ENCODE results near the gene BUD31. TPM values are rescaled to one million over a fixed set of nuclear protein-coding genes. Genes with fewer than 3 reads are reported as not detected.

BUD31 gene
- total and polyA plus RNA-seq, 2 of the 8 experiments (the other 6 are each of a cell fraction or from before 2014, with no cell fraction given) = 46.7 to 114 TPM

DNA sequence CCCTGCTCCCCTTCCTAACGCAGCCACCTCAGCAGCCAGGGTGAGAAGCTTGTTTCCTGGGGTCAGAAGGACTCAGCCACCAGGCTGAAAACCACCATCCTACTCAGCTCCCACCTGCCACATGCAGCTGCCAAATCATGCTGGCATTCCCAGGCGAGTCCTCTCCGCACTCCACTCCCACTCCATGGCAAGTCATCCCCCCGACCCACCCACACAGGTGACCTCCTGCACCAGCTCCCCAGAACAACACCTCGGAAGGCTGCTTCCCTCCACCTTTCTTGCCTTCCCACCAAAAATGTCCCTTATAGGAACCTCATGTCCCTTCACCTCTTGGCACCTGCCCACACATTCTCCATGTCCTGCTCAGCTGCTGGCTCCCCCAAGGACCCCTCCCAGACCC is 5.0 kb upstream of the BUD31 start (continued):
- TF ChIP-seq, protein P1, sequence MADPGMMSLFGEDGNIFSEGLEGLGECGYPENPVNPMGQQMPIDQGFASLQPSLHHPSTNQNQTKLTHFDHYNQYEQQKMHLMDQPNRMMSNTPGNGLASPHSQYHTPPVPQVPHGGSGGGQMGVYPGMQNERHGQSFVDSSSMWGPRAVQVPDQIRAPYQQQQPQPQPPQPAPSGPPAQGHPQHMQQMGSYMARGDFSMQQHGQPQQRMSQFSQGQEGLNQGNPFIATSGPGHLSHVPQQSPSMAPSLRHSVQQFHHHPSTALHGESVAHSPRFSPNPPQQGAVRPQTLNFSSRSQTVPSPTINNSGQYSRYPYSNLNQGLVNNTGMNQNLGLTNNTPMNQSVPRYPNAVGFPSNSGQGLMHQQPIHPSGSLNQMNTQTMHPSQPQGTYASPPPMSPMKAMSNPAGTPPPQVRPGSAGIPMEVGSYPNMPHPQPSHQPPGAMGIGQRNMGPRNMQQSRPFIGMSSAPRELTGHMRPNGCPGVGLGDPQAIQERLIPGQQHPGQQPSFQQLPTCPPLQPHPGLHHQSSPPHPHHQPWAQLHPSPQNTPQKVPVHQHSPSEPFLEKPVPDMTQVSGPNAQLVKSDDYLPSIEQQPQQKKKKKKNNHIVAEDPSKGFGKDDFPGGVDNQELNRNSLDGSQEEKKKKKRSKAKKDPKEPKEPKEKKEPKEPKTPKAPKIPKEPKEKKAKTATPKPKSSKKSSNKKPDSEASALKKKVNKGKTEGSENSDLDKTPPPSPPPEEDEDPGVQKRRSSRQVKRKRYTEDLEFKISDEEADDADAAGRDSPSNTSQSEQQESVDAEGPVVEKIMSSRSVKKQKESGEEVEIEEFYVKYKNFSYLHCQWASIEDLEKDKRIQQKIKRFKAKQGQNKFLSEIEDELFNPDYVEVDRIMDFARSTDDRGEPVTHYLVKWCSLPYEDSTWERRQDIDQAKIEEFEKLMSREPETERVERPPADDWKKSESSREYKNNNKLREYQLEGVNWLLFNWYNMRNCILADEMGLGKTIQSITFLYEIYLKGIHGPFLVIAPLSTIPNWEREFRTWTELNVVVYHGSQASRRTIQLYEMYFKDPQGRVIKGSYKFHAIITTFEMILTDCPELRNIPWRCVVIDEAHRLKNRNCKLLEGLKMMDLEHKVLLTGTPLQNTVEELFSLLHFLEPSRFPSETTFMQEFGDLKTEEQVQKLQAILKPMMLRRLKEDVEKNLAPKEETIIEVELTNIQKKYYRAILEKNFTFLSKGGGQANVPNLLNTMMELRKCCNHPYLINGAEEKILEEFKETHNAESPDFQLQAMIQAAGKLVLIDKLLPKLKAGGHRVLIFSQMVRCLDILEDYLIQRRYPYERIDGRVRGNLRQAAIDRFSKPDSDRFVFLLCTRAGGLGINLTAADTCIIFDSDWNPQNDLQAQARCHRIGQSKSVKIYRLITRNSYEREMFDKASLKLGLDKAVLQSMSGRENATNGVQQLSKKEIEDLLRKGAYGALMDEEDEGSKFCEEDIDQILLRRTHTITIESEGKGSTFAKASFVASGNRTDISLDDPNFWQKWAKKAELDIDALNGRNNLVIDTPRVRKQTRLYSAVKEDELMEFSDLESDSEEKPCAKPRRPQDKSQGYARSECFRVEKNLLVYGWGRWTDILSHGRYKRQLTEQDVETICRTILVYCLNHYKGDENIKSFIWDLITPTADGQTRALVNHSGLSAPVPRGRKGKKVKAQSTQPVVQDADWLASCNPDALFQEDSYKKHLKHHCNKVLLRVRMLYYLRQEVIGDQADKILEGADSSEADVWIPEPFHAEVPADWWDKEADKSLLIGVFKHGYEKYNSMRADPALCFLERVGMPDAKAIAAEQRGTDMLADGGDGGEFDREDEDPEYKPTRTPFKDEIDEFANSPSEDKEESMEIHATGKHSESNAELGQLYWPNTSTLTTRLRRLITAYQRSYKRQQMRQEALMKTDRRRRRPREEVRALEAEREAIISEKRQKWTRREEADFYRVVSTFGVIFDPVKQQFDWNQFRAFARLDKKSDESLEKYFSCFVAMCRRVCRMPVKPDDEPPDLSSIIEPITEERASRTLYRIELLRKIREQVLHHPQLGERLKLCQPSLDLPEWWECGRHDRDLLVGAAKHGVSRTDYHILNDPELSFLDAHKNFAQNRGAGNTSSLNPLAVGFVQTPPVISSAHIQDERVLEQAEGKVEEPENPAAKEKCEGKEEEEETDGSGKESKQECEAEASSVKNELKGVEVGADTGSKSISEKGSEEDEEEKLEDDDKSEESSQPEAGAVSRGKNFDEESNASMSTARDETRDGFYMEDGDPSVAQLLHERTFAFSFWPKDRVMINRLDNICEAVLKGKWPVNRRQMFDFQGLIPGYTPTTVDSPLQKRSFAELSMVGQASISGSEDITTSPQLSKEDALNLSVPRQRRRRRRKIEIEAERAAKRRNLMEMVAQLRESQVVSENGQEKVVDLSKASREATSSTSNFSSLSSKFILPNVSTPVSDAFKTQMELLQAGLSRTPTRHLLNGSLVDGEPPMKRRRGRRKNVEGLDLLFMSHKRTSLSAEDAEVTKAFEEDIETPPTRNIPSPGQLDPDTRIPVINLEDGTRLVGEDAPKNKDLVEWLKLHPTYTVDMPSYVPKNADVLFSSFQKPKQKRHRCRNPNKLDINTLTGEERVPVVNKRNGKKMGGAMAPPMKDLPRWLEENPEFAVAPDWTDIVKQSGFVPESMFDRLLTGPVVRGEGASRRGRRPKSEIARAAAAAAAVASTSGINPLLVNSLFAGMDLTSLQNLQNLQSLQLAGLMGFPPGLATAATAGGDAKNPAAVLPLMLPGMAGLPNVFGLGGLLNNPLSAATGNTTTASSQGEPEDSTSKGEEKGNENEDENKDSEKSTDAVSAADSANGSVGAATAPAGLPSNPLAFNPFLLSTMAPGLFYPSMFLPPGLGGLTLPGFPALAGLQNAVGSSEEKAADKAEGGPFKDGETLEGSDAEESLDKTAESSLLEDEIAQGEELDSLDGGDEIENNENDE (IDR thresholded peaks at IDR 0.05; ENCODE audit: insufficient replicate concordance, low read length) = no peak
- TF ChIP-seq POLR2AphosphoS5 (IDR thresholded peaks at IDR 0.05; ENCODE audit: low read depth, low read length) (no peak), TAF1 (IDR thresholded peaks at IDR 0.05; ENCODE audit: low read depth, low read length) (no peak), SIN3A (conservative IDR thresholded peaks at IDR 0.05 in 1 of 2, IDR thresholded peaks at IDR 0.05 in 1 of 2; ENCODE audit: low read depth in 1 of 2, low read length in 2 of 2) (no peak), CTBP2 (IDR thresholded peaks at IDR 0.05; ENCODE audit: borderline replicate concordance, insufficient read depth, insufficient read length, low read length) (no peak), EGR1 (IDR thresholded peaks at IDR 0.05; ENCODE audit: borderline replicate concordance, low read depth, low read length) (no peak), BCL11A (IDR thresholded peaks at IDR 0.05; ENCODE audit: low read depth in 2 of 2, low read length in 2 of 2) (no peak), POLR2A (IDR thresholded peaks at IDR 0.05; ENCODE audit: control extremely low read depth in 1 of 2, low read depth in 2 of 2, low read length in 2 of 2) (no peak), SP2 (IDR thresholded peaks at IDR 0.05; ENCODE audit: low read length) (no peak), RXRA (IDR thresholded peaks at IDR 0.05; ENCODE audit: insufficient read depth, low read depth, low read length) (no peak), CHD2 (IDR thresholded peaks at IDR 0.05; ENCODE audit: low read length) (no peak), SP1 (IDR thresholded peaks at IDR 0.05; ENCODE audit: low read depth, low read length) (no peak), KDM1A (IDR thresholded peaks at IDR 0.05; ENCODE audit: borderline replicate concordance, low read length) (no peak)
